HuH-7 (cell line): ENCODE data around the gene GABBR2.

Source experiments
- DNase-seq: peaks from one replicate; pipeline ENCODE4 v3.0.0; 2011; ENCODE audit warnings: low spot score

The GABBR2 gene

DNA sequence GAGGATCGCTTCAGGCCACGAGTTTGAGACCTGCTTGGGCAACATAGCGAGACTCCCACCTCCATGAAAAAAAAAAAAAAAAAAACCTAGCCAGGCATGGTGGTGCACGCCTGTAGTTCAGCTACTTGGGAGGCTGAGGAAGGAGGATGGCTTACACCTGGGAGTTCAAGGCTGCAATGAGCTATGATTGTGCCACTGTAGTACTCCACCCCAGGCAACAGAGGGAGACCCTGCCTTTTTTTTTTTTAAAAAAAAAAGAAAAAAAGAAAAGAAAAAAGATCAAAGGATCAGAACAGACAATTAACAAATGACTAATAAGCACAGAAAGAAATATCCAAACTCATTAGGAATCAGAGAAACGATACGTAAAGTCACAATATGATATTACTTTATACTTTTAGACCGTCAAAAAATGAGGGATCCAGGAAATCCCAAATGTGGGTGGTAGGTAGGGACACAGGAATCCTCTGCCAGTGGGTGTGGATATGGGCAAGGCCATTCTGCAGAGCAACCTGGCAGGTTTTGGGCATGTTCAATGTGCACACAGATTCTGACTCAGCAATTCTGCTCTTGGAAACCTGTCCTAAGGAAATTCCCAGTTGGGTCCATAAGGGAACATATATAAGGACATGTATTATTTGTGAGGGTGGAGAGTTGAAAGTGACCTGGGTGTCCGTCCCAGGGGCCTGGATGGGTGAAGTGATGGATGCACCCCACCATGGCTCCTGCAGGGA, 308.6 kb downstream of the GABBR2 start:
- no peak for DNase-seq

DNA sequence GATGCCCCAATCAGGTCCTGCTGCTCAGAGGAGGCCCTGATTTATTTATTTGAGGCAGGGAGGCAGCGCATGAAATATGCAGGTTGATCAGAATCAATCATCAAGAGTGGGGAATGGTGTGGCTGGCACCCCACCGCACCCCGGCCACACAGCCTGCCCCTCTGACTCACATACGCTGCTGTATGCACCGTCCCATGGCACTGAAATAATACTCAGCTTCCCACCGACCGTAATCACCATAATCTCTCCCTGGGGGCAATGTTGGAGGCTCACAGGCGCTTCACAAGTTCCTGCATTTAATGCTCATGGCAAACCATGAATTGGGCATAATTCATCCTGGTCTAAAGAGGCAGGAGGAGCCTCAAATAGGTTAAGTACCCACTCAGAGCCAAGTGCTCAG, 312.1 kb downstream of the GABBR2 start:
- no peak for DNase-seq

DNA sequence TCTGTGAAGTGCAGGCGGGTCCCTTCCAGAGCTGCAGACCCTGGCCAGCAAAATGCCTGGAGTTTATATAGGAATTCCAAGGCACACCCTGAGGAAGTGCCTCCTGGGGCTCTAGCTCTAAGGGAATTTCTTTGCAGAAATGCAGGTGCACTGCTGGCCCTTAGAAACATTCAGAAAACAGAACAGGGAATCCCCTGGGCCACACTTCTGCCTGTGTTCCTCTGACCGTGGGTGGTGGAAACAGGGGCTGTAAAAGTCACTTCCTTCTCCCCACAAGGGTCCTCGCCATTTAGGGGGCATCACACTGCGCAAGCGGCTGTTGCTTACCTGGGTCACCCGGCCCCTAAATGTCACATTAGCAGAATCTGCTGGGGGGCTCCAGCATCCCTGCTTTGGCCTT, 312.5 kb downstream of the GABBR2 start:
- no peak for DNase-seq

DNA sequence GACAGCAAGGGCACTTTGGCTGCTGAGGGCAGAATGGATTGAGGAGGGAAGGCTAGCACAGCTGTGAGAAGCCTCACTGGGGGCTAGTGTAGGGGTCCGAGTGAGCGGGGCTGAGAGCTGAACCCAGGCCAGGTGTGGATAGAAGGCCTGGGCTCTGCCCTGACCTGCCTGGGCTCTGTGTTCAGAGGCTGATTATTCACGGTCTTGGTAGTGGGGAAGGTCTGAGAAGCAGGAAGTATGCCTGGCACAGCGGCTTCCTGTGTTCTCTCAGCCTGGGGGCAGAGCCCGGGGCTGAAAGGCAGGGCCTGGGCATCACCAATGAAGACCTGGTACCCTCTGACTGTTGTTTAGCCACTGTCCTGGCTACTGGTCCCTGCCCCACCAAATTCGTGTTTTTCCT, 316.9 kb downstream of the GABBR2 start:
- DNase-seq = no peak

DNA sequence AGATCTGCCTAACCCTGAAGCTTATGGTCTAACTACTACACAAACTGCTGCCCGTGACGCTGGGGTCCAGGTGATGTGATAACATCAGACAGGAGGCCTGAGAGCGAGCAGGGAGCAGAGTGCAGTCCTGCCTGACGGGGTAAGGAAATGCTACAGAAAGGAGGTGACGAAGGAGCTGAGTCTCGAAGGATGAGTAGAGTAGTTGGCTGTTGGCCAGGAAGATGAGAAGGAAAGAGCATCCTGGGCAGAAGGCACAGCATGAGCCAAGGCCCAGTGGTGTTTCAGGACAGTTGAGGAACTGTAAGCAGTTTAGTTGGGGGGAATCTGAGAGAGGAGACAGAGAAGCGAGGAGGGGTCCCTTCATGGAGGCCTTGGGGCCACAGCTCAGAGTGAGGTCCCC, 317.3 kb downstream of the GABBR2 start:
- DNase-seq = no peak

DNA sequence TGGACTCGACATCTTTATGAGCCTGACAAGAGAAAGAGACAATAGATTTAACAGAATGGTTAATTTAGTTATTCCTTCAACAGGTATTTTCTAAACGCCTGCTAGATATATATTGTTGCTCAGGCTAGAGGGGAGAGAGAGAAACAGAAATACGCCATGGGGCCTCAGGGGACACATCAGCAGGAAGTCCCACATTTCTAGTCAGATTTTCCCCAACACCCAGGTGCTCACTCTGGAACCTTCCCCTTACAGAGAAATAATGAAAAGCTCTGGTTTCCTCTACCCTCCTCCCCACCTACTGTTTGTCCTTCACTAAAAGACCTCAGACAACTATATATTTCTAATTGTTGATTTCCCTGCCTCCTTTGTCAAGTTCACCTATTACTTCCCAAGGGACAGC, 323.0 kb downstream of the GABBR2 start:
- no peak for DNase-seq

DNA sequence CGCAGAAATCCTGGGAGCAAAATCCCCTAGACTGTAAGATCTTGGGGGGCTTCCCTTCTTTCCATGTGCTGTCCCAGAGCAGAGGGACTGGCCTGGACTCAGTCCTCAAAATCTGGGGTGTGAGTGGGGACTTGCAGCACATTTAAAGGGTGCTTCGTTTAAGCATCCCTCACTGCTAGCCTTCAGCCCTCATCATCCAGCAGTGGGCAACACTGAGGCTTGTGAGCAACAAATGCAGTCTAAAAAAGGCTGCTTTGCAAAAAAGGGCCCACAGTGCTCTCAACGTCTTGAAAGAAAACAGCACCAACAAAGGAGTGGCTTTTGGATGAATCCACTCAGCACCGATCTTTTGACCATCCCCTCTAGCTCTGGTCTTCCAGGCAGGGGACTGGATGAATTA, 325.0 kb downstream of the GABBR2 start:
- DNase-seq = no peak

DNA sequence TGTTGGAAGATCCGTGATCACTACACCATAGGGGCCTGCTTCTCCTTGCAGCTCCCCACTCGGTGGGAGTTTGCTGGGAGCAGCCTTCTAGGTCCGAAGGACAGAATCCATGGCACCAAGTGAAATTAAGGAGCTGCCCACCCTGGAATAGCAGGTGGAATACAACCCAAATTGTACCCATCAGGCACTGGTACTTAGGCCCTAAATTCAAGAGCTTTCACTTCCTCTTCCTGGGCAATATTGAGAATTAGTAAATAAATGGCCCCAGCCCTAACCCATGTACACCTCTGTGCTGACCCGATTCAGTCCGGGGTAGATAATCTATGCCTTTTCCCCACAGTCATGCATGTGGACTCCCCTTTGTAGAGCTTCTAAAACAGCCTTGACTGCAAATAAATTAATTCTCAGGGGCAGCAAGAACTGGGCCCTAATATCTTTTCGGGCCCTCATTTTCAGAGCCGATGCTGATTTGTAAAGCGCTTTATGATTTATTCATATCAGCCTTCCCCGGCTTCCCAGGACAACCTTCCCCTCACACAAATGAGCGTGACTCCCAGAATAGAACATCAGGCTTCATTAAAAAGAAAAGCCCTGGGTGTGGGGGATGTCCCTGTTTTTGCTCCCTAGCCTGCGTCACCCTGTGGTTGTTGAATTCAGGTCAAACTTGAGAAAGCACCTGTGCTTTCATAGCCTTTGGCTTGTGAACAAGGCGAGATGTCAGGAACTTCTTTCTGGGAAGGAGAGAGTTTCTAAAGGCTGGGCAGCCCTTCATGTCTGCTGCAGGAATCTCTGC, 327.2 kb downstream of the GABBR2 start:
- DNase-seq = no peak

DNA sequence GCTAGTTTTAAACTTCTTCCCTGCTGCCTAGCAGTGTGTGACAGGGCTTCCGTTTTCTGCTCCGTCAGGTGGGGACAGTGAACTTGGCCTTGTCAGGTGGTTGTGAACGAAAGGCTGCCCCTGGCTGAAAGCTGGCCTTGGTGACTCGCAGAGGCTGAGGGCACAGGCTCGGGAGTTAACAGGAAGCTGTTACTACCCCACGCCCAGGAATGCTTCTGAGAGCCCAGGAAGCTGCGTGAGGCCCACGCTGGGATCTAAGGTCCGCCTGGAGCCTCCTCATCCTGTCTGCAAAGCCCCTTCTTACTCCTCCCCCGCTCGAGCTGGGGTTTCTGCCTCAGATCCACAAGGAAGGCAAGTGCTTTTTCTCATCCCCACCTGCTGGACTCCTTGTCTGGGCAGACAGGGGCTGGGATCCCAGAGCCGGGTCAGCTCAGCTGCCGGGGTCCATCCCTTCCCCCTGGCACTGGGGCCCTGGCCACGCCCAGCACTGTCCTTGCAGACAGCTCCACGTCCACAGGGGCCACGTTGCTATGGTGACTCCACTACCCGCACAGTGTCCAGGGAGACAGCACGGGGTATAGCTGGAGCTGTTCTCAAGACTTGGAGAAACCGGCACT, 328.6 kb downstream of the GABBR2 start:
- no peak for DNase-seq

DNA sequence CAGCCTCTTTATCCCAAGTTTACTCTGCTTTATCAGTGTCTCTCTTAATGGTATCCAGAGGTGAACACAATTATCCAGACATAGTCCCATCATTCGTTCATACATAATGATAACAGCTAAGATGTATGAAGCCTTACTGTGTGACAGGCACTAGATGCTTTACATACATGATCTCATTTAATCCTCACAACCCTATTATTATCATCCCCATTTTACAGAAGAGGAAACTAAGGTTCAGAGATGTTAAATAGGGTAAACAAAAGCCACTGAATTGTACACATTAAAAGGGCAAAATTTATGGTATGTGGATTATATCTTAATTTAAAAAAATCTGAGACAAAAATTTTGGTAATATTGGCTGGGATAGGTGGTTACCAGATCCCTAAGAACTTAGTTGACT, 329.2 kb downstream of the GABBR2 start:
- DNase-seq = no peak

DNA sequence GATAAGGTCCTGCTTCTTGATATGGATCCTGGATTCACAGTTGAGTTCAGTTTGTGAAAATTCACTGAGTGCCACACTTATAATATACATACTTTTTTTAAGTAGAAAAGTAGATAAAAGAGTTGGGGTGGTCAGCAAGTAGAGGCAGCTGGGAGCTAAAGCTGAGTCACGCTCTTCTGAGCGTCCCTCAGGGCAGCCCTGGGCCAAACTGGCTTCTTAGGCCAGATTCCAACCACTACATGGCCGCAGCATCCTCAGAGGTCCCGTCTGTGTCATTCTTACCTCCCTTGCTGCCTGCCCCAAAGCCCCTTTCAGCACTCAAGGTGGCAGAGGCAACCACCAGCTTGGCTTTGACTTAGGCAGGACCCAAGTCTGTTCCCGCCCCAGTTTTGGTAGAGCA, 329.9 kb downstream of the GABBR2 start:
- no peak for DNase-seq

DNA sequence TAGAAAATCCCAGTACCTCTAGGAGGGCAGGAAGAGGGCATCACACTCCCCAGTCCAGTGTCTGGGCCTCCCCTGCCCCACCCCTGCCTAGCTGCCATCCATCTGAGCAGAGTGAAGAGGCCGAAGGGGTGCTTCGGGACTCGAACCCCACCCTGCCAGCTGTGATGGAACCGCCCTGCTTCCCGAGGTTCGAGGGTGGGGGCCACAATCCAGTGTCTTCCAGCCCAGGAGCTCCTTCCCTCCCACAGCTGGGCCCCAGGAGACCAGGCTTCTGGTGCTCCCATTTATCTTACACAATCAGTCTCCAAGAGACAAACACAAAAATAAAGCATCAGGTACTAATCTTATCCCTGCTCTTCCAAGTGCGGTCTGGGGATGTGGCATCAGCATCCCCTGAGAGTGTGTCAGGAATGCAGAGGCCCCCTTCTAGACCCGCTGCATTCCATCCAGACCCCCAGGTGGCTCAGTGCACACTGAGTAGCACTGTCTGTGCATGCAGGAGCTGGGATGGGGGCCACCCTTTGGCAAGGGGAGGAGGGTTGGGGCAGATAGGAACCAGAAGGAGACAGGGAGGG, 330.4 kb downstream of the GABBR2 start:
- no peak for DNase-seq

DNA sequence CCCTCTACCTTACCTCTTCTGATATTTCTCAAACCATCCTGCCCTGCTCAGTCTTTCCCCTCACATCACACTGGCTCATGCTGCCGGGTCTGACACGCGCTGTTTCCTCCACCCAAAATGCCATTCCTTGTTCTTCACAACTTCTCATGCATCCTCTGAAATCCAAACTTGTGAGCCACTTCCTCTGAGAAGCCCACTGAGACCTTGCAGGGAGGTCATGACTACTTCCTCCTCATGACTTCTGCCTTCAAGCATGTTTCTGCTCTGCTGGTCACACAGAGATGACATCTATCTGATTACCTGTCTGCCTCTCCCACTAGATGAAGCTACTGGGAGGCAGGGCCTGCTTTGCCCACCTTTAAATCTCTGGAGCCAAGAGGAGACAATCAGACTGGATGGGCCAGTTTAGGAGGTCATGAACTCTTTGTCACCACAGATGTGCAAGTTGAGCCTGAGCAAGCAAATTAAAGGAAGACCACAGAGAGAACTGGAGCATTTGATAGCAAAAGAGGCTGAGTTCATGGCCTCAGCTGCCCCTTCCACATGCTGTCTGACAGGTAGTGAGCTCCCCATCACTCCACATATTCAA, 333.5 kb downstream of the GABBR2 start:
- no peak for DNase-seq

DNA sequence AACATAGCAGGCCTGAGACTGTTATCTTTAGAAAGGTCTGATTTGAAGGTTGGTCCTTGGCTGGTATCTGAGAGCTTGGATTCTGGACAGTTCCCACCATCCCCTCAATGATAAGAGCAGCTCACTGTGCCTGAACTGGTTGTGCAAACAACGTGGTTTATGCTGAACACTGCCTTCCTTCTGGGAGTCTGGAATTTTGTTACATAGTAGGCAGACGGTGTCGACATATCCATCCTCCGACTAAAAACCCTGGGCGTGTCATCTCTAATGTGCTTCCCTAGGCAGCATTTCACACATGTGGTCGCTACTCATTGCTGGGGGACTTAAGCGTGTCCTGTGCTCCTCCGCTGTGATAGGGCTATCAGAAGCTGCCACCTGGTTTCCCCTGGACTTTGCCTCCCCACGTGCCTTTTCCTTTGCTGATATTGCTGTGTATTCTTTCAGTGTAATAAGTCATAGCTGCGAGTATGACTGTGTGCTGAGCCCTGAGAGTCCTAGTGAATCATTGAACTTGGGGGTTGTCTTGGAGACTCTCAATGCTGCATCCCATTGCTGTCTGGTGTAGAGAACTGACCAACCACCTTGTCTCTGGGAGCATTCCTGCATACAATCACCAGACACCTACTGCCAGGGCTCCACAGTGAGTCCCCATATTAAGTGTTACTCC, 334.2 kb downstream of the GABBR2 start:
- peak; percentile 29 for DNase-seq

DNA sequence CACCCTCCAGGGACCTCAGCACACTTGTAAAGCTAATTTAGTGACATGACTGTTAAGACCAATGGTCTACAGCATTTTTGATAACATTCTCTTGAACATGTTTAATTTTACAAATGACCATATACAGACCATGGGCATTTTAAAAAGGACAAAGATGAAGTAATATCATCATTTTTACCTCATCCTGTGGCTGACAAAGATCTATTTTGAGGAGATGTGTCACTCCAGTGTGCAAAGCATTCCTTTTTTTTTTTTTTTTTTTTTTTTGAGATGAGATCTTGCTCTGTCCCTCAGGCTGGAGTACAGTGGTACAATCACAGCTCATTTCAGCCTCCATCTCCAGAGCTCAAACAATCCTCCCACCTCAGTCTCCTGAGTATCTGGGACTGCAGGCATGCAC, 335.1 kb downstream of the GABBR2 start:
- DNase-seq = no peak

DNA sequence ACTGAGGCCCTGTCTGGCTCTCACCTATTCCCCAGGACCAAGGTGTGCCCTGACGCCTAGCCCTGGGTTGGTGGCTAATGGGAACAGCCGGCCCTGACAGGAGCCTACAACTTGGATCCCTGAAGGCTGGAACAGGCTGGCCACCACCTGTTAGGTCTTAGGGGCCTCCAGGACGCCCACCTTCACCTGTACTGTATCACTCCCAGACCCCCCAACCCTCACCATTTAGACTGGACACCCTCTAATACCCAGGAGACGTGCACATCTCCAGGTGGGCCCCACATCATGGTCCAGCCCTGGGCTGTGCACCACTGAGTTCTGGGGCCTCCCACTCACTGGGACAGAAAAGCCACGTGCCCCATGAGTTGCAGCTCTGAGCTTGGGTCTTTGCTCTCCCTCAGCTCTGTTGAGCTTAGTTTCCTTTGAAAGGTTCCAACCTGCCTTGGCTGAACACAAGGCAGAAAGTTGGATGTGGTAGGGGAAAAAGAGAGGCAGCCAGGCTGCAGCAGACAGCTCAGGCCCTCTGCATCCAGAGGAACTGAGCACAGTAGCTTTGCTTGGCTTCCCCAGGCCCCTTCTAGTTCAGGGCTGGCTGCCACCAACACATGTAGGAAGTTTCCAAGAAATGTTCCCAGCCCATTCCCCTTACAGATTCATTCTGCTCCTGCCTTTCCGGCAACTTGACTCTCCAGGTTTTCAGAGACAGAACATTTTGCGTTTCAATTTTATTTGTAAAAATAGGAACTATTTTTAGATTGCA, 336.5 kb downstream of the GABBR2 start:
- no peak for DNase-seq

DNA sequence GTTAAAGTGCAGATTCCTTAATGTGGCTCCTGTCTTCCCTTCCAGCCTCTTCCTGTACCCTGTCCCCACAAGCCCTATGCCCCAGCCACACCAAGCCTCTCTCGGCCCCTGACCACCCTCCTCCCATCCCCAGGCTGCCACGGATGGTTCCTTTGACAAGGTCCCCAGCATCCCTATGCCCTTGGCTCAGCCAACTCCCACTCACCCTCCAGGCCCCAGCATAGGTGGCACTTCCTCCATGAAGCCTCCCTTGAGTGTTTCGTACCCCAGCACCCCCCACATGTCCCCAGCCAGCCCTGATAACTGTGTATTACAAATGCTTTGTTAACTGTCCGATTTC, 337.8 kb downstream of the GABBR2 start:
- no peak for DNase-seq

DNA sequence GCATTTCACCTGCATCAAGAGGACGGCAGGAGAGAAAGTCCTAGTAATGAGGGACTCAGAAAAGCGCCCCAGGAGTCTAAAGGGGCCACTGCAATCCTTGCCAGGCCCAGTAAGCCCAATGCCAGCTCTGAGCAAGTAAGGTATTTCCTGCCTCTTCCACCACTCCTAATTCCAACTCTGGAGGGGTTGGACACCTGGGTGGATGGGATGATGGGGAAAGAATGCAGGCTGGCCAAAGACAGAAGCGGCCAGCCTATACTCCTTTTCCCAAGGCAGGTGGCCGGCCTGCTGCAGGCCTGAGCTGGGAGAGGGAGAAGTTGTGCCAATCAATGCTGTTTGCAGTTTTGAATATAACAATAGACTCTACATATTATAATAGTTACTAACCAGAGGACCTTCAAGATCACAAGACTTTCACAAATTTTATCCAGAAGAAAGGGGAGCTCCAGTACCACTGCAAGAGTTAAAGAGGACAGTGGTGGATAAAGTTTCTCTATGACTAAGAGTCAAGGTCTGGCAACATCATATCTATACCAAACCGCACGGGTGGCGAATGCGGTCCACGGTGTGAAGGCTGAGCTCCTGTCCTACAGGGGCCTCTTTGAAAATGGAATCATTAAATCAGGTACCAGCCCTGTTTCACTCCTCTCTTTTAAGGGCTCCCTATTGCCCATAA, 338.3 kb downstream of the GABBR2 start:
- no peak for DNase-seq

DNA sequence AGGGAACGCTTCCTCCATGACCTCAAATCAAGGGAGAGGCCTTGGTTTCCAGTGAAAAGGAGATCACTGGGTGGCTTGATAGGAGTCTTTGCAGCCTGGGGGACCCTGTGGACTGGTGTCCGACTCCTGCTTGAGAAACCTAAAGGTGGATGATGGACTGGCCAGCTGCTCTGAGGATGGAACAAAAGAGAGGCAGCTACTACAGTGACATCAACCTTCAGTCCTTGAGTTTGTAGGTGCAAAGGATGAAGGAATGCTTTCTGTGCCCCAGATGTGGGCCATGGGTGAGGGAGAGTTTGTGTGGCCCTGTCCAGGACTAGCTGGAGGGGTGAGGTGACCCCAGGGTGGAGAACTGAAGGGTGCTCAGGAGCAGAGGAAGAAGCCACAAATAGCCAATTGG, 338.8 kb downstream of the GABBR2 start:
- DNase-seq = no peak

DNA sequence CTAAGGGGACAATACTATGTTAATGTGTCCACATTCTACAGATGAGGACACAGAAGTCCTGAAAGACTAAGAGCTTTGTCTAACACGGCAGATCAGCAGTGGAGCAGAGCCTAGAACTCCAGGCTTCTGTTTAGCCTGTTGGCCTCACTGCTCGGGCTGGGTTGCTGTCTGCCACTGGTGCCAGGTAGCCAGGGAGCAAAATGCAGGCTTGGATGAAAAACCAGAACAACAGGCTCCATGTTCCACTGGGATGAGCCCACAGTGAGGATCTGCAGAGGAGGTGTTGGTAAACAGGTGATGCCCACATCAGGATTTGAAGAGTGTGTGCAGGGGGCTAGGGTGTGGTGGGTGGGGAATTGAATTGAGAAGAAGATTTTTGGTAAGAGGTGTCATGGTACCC, 339.3 kb downstream of the GABBR2 start:
- DNase-seq = no peak

DNA sequence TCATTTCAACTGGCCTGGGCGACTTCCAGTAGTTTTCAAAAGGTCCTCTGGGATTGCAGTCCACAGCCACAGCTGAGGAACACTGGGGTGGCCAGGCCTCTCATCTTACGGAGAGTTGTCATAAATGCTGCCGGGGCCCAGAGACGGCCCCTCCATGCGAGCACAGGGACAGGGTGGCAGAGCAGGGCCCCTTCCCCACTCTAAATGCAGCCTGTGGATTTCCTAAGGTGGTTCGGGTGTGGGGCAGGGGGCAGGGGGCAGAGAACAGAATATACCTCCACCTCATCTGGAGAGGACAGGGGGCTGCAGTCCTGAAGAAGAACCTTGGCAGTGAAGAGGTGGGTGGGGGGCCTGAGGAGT, 339.7 kb downstream of the GABBR2 start:
- no peak for DNase-seq
